ENCODE results near the gene SF3B6. TPM values are rescaled to one million over a fixed set of nuclear protein-coding genes. Genes with fewer than 3 reads are reported as not detected.

SF3B6 gene
- total RNA-seq, 1 donor from 2014 or later: 59.3 TPM

DNA sequence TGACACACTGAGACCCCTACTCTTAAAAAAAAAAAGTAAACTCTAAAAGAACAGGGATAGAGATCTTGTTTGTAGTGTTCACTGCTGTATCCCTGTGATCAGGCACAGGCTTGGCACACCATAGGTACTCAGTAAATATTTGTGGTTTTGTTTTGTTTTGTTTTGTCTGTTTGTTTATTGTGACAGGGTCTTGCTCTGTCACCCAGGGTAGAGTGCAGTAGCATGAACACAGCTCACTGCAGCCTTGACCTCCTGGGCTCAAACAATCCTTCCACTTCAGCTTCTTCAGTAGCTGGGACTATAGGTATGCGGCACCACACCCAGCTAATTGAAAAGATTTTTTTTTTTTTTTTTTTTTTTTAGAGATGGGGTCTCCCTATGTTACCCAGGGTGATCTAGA, 23.2 kb downstream of the SF3B6 start:
- DNase-seq (ENCODE audit: low spot score): no peak

DNA sequence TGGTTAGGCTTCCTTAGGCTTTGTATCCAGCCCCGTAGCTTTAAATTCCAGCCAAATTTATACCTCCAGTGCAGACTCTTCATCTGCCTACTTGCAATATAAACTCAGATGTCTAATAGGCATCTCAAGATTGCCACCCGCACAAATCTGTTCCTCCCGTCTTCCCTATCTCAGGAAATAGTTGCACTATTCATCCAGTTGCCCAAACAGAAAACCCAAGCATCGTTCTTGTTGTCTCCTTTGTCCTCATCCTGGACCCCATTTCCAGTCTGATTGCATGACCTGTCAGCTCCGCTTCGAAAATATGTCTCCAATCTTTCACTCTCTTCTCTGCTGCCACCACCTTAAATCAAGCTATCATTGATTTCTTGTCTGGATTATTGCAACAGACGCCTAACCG, 24.3 kb downstream of the SF3B6 start:
- no peak for DNase-seq (ENCODE audit: low spot score)

DNA sequence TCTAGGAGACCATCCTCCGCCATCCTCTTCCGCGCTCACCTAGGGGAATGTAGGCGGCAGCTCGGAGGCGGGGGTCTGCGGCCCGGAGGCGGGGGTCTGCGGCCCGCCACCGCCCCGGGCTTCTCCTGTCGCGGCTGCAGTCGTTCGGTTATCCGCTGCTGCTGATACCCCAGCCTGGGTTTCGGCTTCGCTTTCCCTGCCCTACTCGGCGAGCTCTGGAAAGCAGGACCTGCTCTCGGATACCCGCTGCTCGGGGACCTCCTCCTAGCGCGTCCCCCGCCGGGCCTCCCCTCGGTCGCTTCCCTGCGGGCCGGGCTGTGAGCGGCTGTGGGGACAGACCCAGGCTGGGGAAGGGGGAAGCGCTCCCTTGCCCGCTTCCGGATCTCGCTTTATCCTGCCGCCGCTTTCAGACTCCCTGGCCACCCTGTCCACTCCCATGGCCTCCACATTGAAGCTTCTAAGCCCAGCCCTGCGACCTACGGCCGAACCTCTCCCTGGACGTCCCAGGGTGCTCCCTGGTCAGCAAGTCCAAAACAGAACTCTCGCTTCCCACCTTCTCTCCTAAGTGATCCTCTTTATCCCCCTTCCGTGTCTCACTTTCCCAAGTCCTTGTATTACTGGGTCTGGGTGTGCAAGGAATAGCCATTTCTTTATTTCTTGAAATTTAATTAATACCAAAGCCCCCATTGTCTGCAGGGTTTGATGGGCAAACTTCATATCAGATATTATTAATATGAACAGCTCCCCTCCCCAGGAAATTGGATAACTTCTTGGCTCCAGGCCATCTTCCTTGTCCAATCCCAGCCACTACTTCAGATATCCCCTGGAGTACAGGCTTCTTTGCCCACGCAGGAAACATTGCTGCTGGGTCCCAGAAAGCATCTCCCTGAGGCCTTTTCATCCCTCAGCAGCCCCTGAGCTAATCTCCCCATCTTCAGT, 25.8 kb downstream of the SF3B6 start:
- DNase-seq (ENCODE audit: low spot score): no peak

- DNase-seq (ENCODE audit: low spot score): no peak
These were observed 26.6 kb downstream of the SF3B6 start, which contains the start of gene FKBP1B for GRCh38 chr2:24049485-24050021. Gene FKBP1B, plus strand, starts transcription at chr2:24049741. Its CDS starts 109 bp downstream, at chr2:24049850.

DNA sequence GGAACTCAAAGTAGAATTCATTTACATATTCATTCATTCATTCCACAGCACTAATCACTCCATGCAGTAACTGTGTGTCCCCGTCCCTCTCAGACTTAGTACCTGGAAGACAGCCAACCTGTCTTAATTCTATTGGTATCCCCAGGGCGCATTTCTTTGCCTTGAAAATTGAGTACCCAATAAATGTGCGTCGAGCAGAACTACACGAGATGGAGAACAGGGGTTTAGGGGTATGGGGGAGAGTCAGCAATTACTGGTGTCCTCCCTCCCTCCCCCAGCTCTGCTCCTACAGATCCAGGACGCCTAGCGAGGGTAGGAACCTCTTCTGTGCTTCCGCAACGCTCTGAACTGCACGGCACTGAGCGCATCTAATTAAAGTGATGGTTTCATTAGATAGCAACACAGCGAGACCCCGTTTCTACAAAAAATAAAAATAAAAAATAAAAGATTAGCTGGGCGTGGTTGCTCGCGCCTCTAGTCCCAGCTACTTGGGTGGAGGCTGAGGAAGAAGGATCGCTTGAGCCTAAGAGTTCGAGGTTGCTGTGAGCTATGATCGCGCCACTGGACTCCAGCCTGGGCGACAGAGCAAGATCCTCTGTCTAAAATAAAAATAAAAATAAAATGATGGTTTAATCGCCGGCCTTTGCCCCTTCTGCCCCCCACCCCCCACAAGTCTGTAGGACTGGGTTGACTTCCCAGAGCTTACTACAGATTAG, 27.2 kb downstream of the SF3B6 start:
- DNase-seq (ENCODE audit: low spot score): no peak

DNA sequence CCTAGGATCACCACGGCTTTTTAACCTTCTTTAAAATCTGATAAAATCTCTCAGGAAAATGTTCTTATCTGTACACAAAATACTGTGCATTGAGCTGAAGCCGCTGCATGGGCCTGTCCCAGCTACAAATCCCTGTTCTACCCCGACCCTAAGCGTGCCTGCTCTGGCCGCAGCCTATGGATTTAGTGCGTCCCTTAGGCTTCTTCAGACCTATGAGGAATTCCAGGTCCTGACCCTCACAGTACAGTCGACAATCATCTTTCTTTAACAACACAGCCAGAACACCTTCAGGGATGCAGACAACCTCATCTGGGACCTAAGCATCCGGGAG, 28.5 kb downstream of the SF3B6 start:
- DNase-seq (ENCODE audit: low spot score): no peak

GRCh38 chr2:24046930-24047702, 29.0 kb downstream of the SF3B6 start, which contains the start of gene WDCP:
Gene WDCP, minus strand, starts transcription at chr2:24047391. Its CDS starts 7,897 bp downstream, at chr2:24039494.
- peak; percentile 92 for DNase-seq (ENCODE audit: low spot score)

GRCh38 chr2:24046599-24046929, 29.6 kb downstream of the SF3B6 start:
- no peak for DNase-seq (ENCODE audit: low spot score)

DNA sequence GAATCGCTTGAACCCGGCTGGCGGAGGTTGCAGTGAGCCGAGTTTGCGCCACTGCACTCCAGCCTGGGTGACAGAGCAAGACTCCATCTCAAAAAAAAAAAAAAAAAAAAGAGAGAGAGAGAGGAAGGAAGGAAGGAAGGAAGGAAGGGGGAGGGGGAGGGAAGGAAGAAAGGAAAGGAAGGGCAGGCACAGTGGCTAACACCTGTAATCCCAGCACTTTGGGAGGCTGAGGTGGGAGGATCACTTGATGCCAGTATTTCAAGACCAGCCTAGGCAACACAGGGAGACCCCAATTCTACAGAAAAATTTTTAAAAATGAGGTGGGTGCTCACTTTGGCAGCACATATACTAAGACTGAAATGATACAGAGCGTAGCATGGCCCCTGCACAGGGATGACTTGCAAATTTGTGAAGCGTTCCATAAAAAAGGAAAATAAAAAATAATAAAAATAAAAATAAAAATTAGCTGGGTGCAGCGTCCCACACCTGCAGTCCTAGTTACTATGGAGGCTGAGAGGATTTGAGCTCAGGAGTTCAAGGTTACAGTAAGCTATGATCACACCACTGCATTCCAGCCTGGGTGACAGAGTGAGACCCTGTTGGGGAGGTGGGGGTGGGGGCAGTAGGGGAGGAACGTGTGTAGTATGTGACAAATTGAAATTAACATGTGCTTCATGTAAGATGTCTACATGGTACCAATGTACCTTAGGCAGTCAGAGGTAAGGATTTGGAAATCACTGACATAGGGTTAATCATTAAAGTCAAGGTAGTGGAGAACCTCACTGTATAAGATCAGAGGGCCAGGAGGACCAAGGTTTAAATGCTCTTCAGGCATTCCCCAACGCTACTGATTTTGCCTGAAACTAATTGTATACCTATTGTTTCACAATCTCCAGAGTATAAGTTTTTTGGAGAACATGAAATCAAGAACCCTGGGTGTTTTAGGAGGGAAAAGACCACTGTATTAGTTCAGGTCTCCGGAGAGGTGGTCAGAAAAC, 30.3 kb downstream of the SF3B6 start:
- DNase-seq (ENCODE audit: low spot score): no peak

- peak; percentile 37 for DNase-seq (ENCODE audit: low spot score)
These were observed 33.0 kb downstream of the SF3B6 start for GRCh38 chr2:24043133-24043532.

DNA sequence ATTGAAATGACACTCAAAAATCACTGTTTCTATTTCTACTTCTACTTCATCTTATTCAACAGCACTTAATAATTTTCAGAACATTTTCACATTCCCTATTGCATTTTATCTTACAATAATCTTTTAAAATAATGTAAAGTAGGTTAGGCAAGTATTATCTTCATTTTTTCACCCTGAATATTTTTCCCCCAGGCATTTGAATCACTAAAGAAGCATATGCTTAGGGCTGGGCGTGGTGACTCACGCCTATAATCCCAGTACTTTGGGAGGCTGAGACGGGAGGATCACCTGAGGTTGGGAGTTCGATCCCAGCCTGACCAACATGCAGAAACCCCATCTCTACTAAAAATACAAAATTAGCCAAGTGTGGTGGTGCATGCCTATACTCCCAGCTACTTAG, 35.6 kb downstream of the SF3B6 start:
- no peak for DNase-seq (ENCODE audit: low spot score)

- DNase-seq (ENCODE audit: low spot score): peak; percentile 73
These were observed 37.2 kb downstream of the SF3B6 start for GRCh38 chr2:24038786-24039499.

- no peak for DNase-seq (ENCODE audit: low spot score)
These were observed 49.9 kb downstream of the SF3B6 start for GRCh38 chr2:24026233-24026632.

- DNase-seq (ENCODE audit: low spot score): no peak
These were observed 51.0 kb downstream of the SF3B6 start for GRCh38 chr2:24024996-24025663.

DNA sequence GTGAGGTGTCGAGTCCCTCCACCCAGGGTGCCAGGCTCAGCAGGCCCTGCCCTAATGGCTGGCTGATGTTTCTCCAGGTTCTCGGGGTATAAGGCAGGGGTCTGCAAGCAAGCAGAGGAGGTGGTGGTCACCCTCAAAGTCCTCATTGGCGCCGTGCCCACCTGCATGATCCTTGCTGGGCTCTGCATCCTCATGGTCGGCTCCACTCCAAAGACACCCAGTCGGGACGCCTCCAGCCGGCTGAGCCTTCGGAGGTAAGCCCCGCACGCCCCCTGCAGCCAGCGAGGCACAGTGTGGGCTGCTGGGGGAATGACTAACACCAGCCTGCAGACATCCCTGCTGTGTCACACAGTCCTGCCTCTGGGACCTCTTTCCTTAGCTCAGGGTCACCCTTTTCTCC, 52.1 kb downstream of the SF3B6 start:
- DNase-seq (ENCODE audit: low spot score): no peak

GRCh38 chr2:24022975-24023575, 53.1 kb downstream of the SF3B6 start:
- no peak for DNase-seq (ENCODE audit: low spot score)

GRCh38 chr2:24022324-24022974, 53.7 kb downstream of the SF3B6 start:
- peak; percentile 59 for DNase-seq (ENCODE audit: low spot score)
